Upper lobe of left lung (tissue), 6 donors: ENCODE measurements around the gene ATAT1. TPM values are rescaled to one million over a fixed set of nuclear protein-coding genes. Genes with fewer than 3 reads are reported as not detected.

Experiments used
- ATAC-seq, 2 donors: fragments of 200-7000 bp; cut with Tn5 transposase; one replicate each; pipeline ENCODE4 v1.9.1; 2022; ENCODE audit warnings: mild to moderate bottlenecking in 2 of 2, moderate library complexity in 2 of 2; ENCODE audit not compliant: low FRiP score in 2 of 2
- DNase-seq, 2 donors: peaks; one replicate each; pipeline ENCODE4 v3.0.0-alpha.2; 2019 to 2020
- H3K27ac ChIP-seq, 4 donors: fragments of 200-600 bp; sonication (generic); one replicate each; pipeline ENCODE4 v1.5.1; 2016 to 2019
- H3K27me3 ChIP-seq, 4 donors: fragments of 200-600 bp; sonication (generic); one replicate each; pipeline ENCODE4 v1.5.1; 2017 to 2019
- H3K36me3 ChIP-seq, 4 donors: fragments of 200-600 bp; sonication (generic); one replicate each; pipeline ENCODE4 v1.5.1; 2016 to 2019
- H3K4me1 ChIP-seq, 4 donors: fragments of 200-600 bp; sonication (generic); one replicate each; pipeline ENCODE4 v1.5.1; 2018 to 2019
- H3K4me3 ChIP-seq, 4 donors: fragments of 200-600 bp; sonication (generic); one replicate each; pipeline ENCODE4 v1.5.1; 2017 to 2019; ENCODE audit warnings: mild to moderate bottlenecking in 2 of 4, moderate library complexity in 1 of 4
- H3K9me3 ChIP-seq, 4 donors: fragments of 200-600 bp; sonication (generic); one replicate each; pipeline ENCODE4 v1.5.1; 2018 to 2019
- CTCF ChIP-seq, 6 experiments: fragments of 450-650 bp in 4 of 6; fragments of 200-600 bp in 2 of 6; sonication (generic) in 2 of 6; IDR thresholded peaks; one replicate each; pipeline ENCODE4 v1.5.1; 2016 to 2019; ENCODE audit warnings: antibody characterized with exemption in 6 of 6
- EP300 ChIP-seq, 4 donors: sonication (generic); formaldehyde crosslinking; IDR thresholded peaks; one replicate each; pipeline ENCODE4 v1.5.1; 2017; ENCODE audit warnings: antibody characterized with exemption in 4 of 4, control low read depth in 2 of 4
- POLR2A ChIP-seq, 4 donors: fragments of 450-650 bp; IDR thresholded peaks; one replicate each; pipeline ENCODE4 v1.5.1; 2016 to 2017; ENCODE audit warnings: antibody characterized with exemption in 4 of 4, mild to moderate bottlenecking in 2 of 4
- POLR2AphosphoS5 ChIP-seq, 2 donors: sonication (generic); formaldehyde crosslinking; IDR thresholded peaks; one replicate each; pipeline ENCODE4 v1.5.1; 2017; ENCODE audit warnings: antibody characterized with exemption in 2 of 2
- WGBS, 2 donors: methylation state at CpG; one replicate each; pipeline ENCODE4 v1.1.5; 2017 to 2018; 5-methylcytosine and 5-hydroxymethylcytosine counted together
- total RNA-seq, 6 donors: library from RNA; depleted of rRNA in 4 of 6; stranded (reverse); fragments of >200 nt in 4 of 6; gene quantifications; one replicate each; pipeline versions ENCODE4 v1.1.0 to v1.2.1, GENCODE V29; 2016 to 2021
- donor health status: DM: no; HTN: no; CAD: no; lungs with moderate emphysema.
- donor health status: DM: no; HTN: yes; CAD: no; lungs with severe emphysema.

Gene ATAT1
- total RNA-seq, 6 donors from 2014 or later: 3.1 to 36.7 (median 6.2) TPM

- ATAC-seq: peak in 1 of 2 donors; percentile 49
- Histone ChIP-seq H3K9me3 (no peaks in the 10 kb centered on the region), H3K4me1 (peaks cover 0 to 6% (median 0%) of the 10 kb centered on the region in 4 donors), H3K36me3 (peaks cover 57 to 69% (median 67%) of the 10 kb centered on the region in 4 donors), H3K27ac (no peak overlapping the region), H3K27me3 (no peaks in the 10 kb centered on the region), H3K4me3 (no peak overlapping the region)
- 86 to 91% methylated on average over 6 to 38 of the region's 39 CpGs for WGBS, 2 donors
- peak in 1 of 2 donors; percentile 78 for DNase-seq
- TF ChIP-seq POLR2A (IDR thresholded peaks at IDR 0.05) (no peak), CTCF (IDR thresholded peaks at IDR 0.05) (no peak), POLR2AphosphoS5 (IDR thresholded peaks at IDR 0.05) (no peak), EP300 (IDR thresholded peaks at IDR 0.05) (no peak)
Measured at GRCh38 chr6:30601815-30602641, 24.6 kb upstream of the ATAT1 start.

GRCh38 chr6:30603961-30604360, 22.7 kb upstream of the ATAT1 start:
- peaks cover 72 to 88% (median 85%) of the 10 kb centered on the region in 4 donors for H3K36me3 ChIP-seq
- H3K9me3 ChIP-seq: no peaks in the 10 kb centered on the region
- H3K4me3 ChIP-seq: no peak overlapping the region
- TF ChIP-seq POLR2A (IDR thresholded peaks at IDR 0.05) (no peak), EP300 (IDR thresholded peaks at IDR 0.05) (no peak), CTCF (IDR thresholded peaks at IDR 0.05) (no peak), POLR2AphosphoS5 (IDR thresholded peaks at IDR 0.05) (no peak)
- H3K27me3 ChIP-seq: no peaks in the 10 kb centered on the region
- ATAC-seq (no peak), DNase-seq (no peak)
- no peak overlapping the region for H3K27ac ChIP-seq
- H3K4me1 ChIP-seq: peaks cover 0 to 4% (median 0%) of the 10 kb centered on the region in 4 donors
- 95 to 96% methylated on average over 13 of the region's 13 CpGs for WGBS, 2 donors

GRCh38 chr6:30610065-30610464, 16.6 kb upstream of the ATAT1 start:
- 84 to 89% methylated on average over 4 of the region's 4 CpGs for WGBS, 2 donors
- ATAC-seq: no peak

GRCh38 chr6:30611150-30611855, 15.4 kb upstream of the ATAT1 start:
- WGBS, 2 donors: 77% methylated on average over 9 of the region's 9 CpGs
- ATAC-seq (no peak), DNase-seq (no peak)
- Histone ChIP-seq H3K27me3 (no peaks in the 10 kb centered on the region), H3K4me3 (no peak overlapping the region), H3K36me3 (peaks cover 26 to 53% (median 33%) of the 10 kb centered on the region in 4 donors), H3K27ac (peak overlapping the region in 2 of 4 donors; percentile 16 to 74), H3K9me3 (no peaks in the 10 kb centered on the region), H3K4me1 (peaks cover 32 to 50% (median 37%) of the 10 kb centered on the region in 4 donors)
- TF ChIP-seq CTCF (IDR thresholded peaks at IDR 0.05) (no peak), EP300 (IDR thresholded peaks at IDR 0.05) (no peak), POLR2A (IDR thresholded peaks at IDR 0.05) (no peak), POLR2AphosphoS5 (IDR thresholded peaks at IDR 0.05) (no peak)

More at GRCh38 chr6:30610065-30610464, 16.6 kb upstream of the ATAT1 start:
- Histone ChIP-seq H3K27me3 (no peaks in the 10 kb centered on the region), H3K4me1 (peaks cover 32 to 50% (median 37%) of the 10 kb centered on the region in 4 donors), H3K9me3 (no peaks in the 10 kb centered on the region), H3K4me3 (no peak overlapping the region), H3K27ac (peak overlapping the region in 1 of 4 donors; percentile 39), H3K36me3 (peaks cover 34 to 58% (median 43%) of the 10 kb centered on the region in 4 donors)
- TF ChIP-seq EP300 (IDR thresholded peaks at IDR 0.05) (no peak), POLR2A (IDR thresholded peaks at IDR 0.05) (no peak), CTCF (IDR thresholded peaks at IDR 0.05) (no peak), POLR2AphosphoS5 (IDR thresholded peaks at IDR 0.05) (no peak)
- no peak for DNase-seq
